Neural progenitor cell (in vitro differentiated cells): Measurements from ENCODE around the gene DCLK2.

ENCODE experiments used
- EZH2 ChIP-seq: fragments of 200-600 bp; sonication (generic); IDR thresholded peaks from 2 replicates; pipeline ENCODE4 v1.6.1; 2017; ENCODE audit warnings: antibody characterized with exemption, mild to moderate bottlenecking, moderate library complexity
- TF ChIP-seq, protein P1 (sequence below): fragments of 200-600 bp; sonication (generic); IDR thresholded peaks from 2 replicates; pipeline ENCODE4 v1.5.1; 2017; ENCODE audit warnings: antibody characterized with exemption, mild to moderate bottlenecking

- TF ChIP-seq, protein P1, sequence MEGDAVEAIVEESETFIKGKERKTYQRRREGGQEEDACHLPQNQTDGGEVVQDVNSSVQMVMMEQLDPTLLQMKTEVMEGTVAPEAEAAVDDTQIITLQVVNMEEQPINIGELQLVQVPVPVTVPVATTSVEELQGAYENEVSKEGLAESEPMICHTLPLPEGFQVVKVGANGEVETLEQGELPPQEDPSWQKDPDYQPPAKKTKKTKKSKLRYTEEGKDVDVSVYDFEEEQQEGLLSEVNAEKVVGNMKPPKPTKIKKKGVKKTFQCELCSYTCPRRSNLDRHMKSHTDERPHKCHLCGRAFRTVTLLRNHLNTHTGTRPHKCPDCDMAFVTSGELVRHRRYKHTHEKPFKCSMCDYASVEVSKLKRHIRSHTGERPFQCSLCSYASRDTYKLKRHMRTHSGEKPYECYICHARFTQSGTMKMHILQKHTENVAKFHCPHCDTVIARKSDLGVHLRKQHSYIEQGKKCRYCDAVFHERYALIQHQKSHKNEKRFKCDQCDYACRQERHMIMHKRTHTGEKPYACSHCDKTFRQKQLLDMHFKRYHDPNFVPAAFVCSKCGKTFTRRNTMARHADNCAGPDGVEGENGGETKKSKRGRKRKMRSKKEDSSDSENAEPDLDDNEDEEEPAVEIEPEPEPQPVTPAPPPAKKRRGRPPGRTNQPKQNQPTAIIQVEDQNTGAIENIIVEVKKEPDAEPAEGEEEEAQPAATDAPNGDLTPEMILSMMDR = no peak
- TF ChIP-seq EZH2 = no peak
These were observed 86.8 kb downstream of the DCLK2 start for GRCh38 chr4:150164956-150165629.
